Cortex of kidney (tissue), 1 donor: ENCODE data around the gene TIFAB.
"Not testable (repeated sequence)": the region's sequence is repeated elsewhere in the genome, so short reads cannot be mapped to it uniquely, and the experiment has no call there.

ENCODE experiments used
- DNase-seq: peaks from one replicate; lab custom pipeline; 2025; lab: John Stamatoyannopoulos, UW

Gene TIFAB

GRCh38 chr5:135452321-135453030, at the start of gene TIFAB:
TIFAB (minus strand) TSS chr5:135452351; CDS start chr5:135449939, 2,412 bp downstream.
- DNase-seq: no peak

- DNase-seq: no peak
These were observed 46.5 kb upstream of the TIFAB start for GRCh38 chr5:135498637-135498995.

- no peak for DNase-seq
These were observed 46.0 kb upstream of the TIFAB start for GRCh38 chr5:135497971-135498636.

GRCh38 chr5:135495531-135495930, 43.4 kb upstream of the TIFAB start:
- DNase-seq: not testable (repeated sequence)

GRCh38 chr5:135494196-135494595, 42.0 kb upstream of the TIFAB start:
- no peak for DNase-seq

GRCh38 chr5:135493406-135494180, 41.4 kb upstream of the TIFAB start:
- no peak for DNase-seq

- no peak for DNase-seq
These were observed 40.1 kb upstream of the TIFAB start for GRCh38 chr5:135492319-135492626.

- DNase-seq: no peak
These were observed 39.6 kb upstream of the TIFAB start for GRCh38 chr5:135491552-135492318.

- DNase-seq: no peak
These were observed 38.9 kb upstream of the TIFAB start for GRCh38 chr5:135491038-135491551.

- no peak for DNase-seq
These were observed 38.3 kb upstream of the TIFAB start for GRCh38 chr5:135490245-135491037.

GRCh38 chr5:135489466-135490244, 37.5 kb upstream of the TIFAB start:
- no peak for DNase-seq

GRCh38 chr5:135488727-135489465, 36.7 kb upstream of the TIFAB start:
- DNase-seq: no peak

- no peak for DNase-seq
These were observed 35.8 kb upstream of the TIFAB start for GRCh38 chr5:135487839-135488514.

GRCh38 chr5:135487037-135487395, 34.9 kb upstream of the TIFAB start:
- no peak for DNase-seq

GRCh38 chr5:135486131-135487036, 34.2 kb upstream of the TIFAB start:
- DNase-seq: no peak

GRCh38 chr5:135484674-135485086, 32.5 kb upstream of the TIFAB start:
- DNase-seq: no peak

GRCh38 chr5:135483254-135483653, 31.1 kb upstream of the TIFAB start:
- no peak for DNase-seq

GRCh38 chr5:135482381-135482933, 30.3 kb upstream of the TIFAB start:
- DNase-seq: no peak
